Activated CD8-positive, alpha-beta T cell treated with anti-CD3 and anti-CD28 coated beads for 36 hours (primary cell): ENCODE measurements around the gene FBXW5. TPM values are rescaled to one million over a fixed set of nuclear protein-coding genes. Genes with fewer than 3 reads are reported as not detected.

ENCODE experiments used
- ATAC-seq: fragments of 200-7000 bp; cut with Tn5 transposase; one replicate; pipeline ENCODE4 v1.10.0; 2021; ENCODE audit warnings: mild to moderate bottlenecking, moderate library complexity
- CTCF ChIA-PET: fragments of 350-600 bp; sonication (Branson Sonifier 250); formaldehyde crosslinking; loops from one replicate; lab custom pipeline; 2021; ENCODE audit warnings: antibody characterized with exemption; lab: Charles Lee
- POLR2A ChIA-PET: fragments of 350-600 bp; sonication (Branson Sonifier 250); formaldehyde crosslinking; loops from one replicate; lab custom pipeline; 2021; ENCODE audit warnings: antibody characterized with exemption; lab: Charles Lee
- DNase-seq: peaks from one replicate; pipeline ENCODE4 v3.0.0-alpha.2; 2020
- H3K27ac Mint-ChIP-seq: one replicate; pipeline ENCODE4 v1.8.0; 2021; ENCODE audit warnings: mild to moderate bottlenecking, mixed read lengths
- H3K27me3 Mint-ChIP-seq: one replicate; pipeline ENCODE4 v1.8.0; 2021; ENCODE audit warnings: mixed read lengths
- H3K36me3 Mint-ChIP-seq: one replicate; pipeline ENCODE4 v1.8.0; 2021; ENCODE audit warnings: low read depth, mixed read lengths
- H3K4me1 Mint-ChIP-seq: one replicate; pipeline ENCODE4 v1.8.0; 2021; ENCODE audit warnings: low read depth, mixed read lengths
- H3K4me3 Mint-ChIP-seq: one replicate; pipeline ENCODE4 v1.8.0; 2021; ENCODE audit warnings: mild to moderate bottlenecking, moderate library complexity, mixed read lengths
- H3K9me3 Mint-ChIP-seq: one replicate; pipeline ENCODE4 v1.8.0; 2021; ENCODE audit warnings: mixed read lengths
- CTCF ChIP-seq: fragments of 200-600 bp; IDR thresholded peaks from one replicate; pipeline ENCODE4 v1.8.0; 2022; ENCODE audit warnings: antibody characterized with exemption, mild to moderate bottlenecking
- intact Hi-C: fragments of 100-400 bp; cut with micrococcal nuclease; formaldehyde crosslinking; loops from one replicate; pipeline ENCODE4 v1.10.0; 2022
- total RNA-seq, 2 experiments: library from RNA; stranded (reverse); gene quantifications; one replicate each; pipeline ENCODE4 v1.2.3, GENCODE V29; 2021

Gene FBXW5
- total RNA-seq, 2 experiments from 2014 or later: 53.4 to 54.0 TPM

- no peak overlapping the region for H3K4me3 Mint-ChIP-seq
- peaks cover 4% of the 10 kb centered on the region for H3K9me3 Mint-ChIP-seq
- ChIA-PET CTCF (no interaction called here), POLR2A (no interaction called here)
- DNase-seq (no peak), ATAC-seq (no peak)
- no peaks in the 10 kb centered on the region for H3K36me3 Mint-ChIP-seq
- no peak overlapping the region for H3K27ac Mint-ChIP-seq
- no peaks in the 10 kb centered on the region for H3K27me3 Mint-ChIP-seq
- TF ChIP-seq CTCF: no peak
- intact Hi-C loops: no loop called here
- peaks cover 12% of the 10 kb centered on the region for H3K4me1 Mint-ChIP-seq
These were observed 12.9 kb upstream of the FBXW5 start for GRCh38 chr9:136957461-136957860.

GRCh38 chr9:136956604-136957003 lies 12.1 kb upstream of the FBXW5 start:
- H3K4me3 Mint-ChIP-seq: no peak overlapping the region
- ChIA-PET CTCF (no interaction called here), POLR2A (interaction anchor here (0.7 kb wide), 1 partner anchor 442 kb away, joined by 3 read pairs; no protein-coding TSS in a partner anchor)
- ATAC-seq: no peak
- intact Hi-C loops: no loop called here
- DNase-seq: no peak
- no peak overlapping the region for H3K27ac Mint-ChIP-seq
- peaks cover 12% of the 10 kb centered on the region for H3K4me1 Mint-ChIP-seq
- H3K9me3 Mint-ChIP-seq: peaks cover 4% of the 10 kb centered on the region
- TF ChIP-seq CTCF: no peak
- no peaks in the 10 kb centered on the region for H3K36me3 Mint-ChIP-seq
- no peaks in the 10 kb centered on the region for H3K27me3 Mint-ChIP-seq

- H3K27me3 Mint-ChIP-seq: no peaks in the 10 kb centered on the region
- H3K27ac Mint-ChIP-seq: no peak overlapping the region
- no peaks in the 10 kb centered on the region for H3K36me3 Mint-ChIP-seq
These were observed 11.4 kb upstream of the FBXW5 start for GRCh38 chr9:136955943-136956335.

DNA sequence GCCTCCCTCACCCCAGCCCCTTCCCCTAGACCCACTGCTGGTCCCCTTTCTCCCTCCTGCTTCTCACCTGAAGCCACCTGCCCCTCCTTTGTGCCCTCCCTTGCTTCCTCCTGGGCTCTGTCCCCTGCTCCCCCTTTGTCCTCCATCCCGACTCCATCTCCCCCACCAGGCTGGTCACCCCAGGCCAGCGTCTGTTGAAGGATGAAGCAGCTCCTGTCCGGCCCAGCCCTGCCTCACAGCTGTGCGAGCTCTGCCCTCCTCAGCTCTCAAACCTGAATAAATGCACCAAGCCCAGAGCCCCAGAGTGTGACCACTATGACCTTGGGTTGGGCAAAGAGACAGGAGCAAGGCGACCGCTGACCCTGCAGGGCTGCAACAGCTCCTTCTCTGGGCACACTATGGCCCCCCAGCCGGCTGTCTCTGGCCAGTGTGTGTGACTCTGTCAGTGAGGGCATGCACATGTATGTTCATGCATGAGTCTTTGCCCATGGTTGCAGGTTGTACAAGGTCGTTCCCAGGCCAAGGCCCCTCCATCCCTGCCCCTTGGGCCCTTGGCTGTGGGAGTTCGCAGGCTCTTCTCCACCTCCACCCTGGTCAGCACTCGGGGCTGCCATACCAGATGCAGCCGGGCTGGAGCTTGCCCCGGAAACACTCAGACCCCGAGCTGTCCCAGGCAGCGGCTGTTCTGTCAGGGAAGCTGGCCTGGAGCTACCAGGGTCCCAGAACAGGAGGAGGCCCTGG lies 10.8 kb upstream of the FBXW5 start:
- H3K27me3 Mint-ChIP-seq: no peaks in the 10 kb centered on the region
- ATAC-seq (no peak), DNase-seq (no peak)
- TF ChIP-seq CTCF: no peak
- intact Hi-C loops: no loop called here
- no peaks in the 10 kb centered on the region for H3K36me3 Mint-ChIP-seq
- ChIA-PET POLR2A (no interaction called here), CTCF (interaction anchor here (1.4 kb wide), 1 partner anchor 79 kb away, joined by 3 read pairs; no protein-coding TSS in a partner anchor)
- H3K4me1 Mint-ChIP-seq: peaks cover 7% of the 10 kb centered on the region
- peaks cover 4% of the 10 kb centered on the region for H3K9me3 Mint-ChIP-seq
- H3K27ac Mint-ChIP-seq: no peak overlapping the region
- H3K4me3 Mint-ChIP-seq: no peak overlapping the region

More at GRCh38 chr9:136955943-136956335, 11.4 kb upstream of the FBXW5 start:
- Mint-ChIP-seq H3K4me1 (peaks cover 11% of the 10 kb centered on the region), H3K4me3 (no peak overlapping the region), H3K9me3 (peaks cover 4% of the 10 kb centered on the region)
- no peak for TF ChIP-seq CTCF
- ATAC-seq: no peak
- intact Hi-C loops: no loop called here
- ChIA-PET CTCF (no interaction called here), POLR2A (interaction anchor here (0.7 kb wide), 1 partner anchor 442 kb away, joined by 3 read pairs; no protein-coding TSS in a partner anchor)
- no peak for DNase-seq
